Suprapubic skin (tissue), 4 donors: ENCODE measurements around the gene TM4SF20.

ENCODE experiments used
- POLR2A ChIP-seq, 2 donors: fragments of 450-650 bp; IDR thresholded peaks; one replicate each; pipeline ENCODE4 v1.6.1; 2017; ENCODE audit warnings: antibody characterized with exemption in 2 of 2, mild to moderate bottlenecking in 2 of 2, moderate library complexity in 2 of 2
- POLR2AphosphoS5 ChIP-seq, 3 donors: sonication (generic); formaldehyde crosslinking; IDR thresholded peaks; one replicate each; pipeline ENCODE4 v1.6.1; 2017; ENCODE audit warnings: antibody characterized with exemption in 3 of 3
- TF ChIP-seq, protein P1 (sequence below), 2 donors: fragments of 200-600 bp in 1 of 2; fragments of 450-650 bp in 1 of 2; sonication (generic) in 1 of 2; IDR thresholded peaks; one replicate each; pipeline ENCODE4 v1.5.1; 2016 to 2019; ENCODE audit warnings: antibody characterized with exemption in 2 of 2, mild to moderate bottlenecking in 1 of 2, moderate library complexity in 1 of 2

DNA sequence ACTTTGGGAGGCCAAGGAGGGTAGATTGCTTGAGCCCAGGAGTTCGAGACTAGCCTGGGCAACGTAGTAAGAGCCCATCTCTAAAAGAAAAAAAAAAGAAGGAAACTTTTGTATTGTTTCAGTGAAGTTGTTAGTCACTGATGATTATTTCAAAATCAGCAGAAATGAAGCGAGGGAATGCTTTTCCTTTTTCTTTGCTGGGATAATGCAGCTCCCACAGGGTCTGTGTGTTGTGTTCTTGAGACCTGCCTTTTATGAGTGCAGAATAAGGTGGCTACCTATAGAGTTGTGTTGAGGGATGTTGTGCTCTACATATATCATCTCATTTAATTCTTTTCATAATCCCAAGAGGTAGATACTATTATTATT, 11.7 kb downstream of the TM4SF20 start:
- no peak for TF ChIP-seq POLR2AphosphoS5 (IDR thresholded peaks at IDR 0.05)
- no peak for TF ChIP-seq POLR2A (IDR thresholded peaks at IDR 0.05)
- TF ChIP-seq, protein P1, sequence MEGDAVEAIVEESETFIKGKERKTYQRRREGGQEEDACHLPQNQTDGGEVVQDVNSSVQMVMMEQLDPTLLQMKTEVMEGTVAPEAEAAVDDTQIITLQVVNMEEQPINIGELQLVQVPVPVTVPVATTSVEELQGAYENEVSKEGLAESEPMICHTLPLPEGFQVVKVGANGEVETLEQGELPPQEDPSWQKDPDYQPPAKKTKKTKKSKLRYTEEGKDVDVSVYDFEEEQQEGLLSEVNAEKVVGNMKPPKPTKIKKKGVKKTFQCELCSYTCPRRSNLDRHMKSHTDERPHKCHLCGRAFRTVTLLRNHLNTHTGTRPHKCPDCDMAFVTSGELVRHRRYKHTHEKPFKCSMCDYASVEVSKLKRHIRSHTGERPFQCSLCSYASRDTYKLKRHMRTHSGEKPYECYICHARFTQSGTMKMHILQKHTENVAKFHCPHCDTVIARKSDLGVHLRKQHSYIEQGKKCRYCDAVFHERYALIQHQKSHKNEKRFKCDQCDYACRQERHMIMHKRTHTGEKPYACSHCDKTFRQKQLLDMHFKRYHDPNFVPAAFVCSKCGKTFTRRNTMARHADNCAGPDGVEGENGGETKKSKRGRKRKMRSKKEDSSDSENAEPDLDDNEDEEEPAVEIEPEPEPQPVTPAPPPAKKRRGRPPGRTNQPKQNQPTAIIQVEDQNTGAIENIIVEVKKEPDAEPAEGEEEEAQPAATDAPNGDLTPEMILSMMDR (IDR thresholded peaks at IDR 0.05), result no peak
